Karpas-422 (cell line): Measurements from ENCODE around the gene ANKRD66. TPM values are rescaled to one million over a fixed set of nuclear protein-coding genes. Genes with fewer than 3 reads are reported as not detected.
"Not testable (repeated sequence)": the region's sequence is repeated elsewhere in the genome, so short reads cannot be mapped to it uniquely, and the experiment has no call there.

Source experiments
- DNase-seq: peaks from one replicate; pipeline ENCODE4 v3.0.0-alpha.2; 2015
- H2AFZ ChIP-seq: fragments of 200-600 bp; sonication (generic); 2 replicates; pipeline ENCODE4 v1.6.1; 2014; ENCODE audit warnings: antibody characterized with exemption, low read length, mixed read lengths
- H3K27ac ChIP-seq: fragments of 200-600 bp; sonication (generic); 2 replicates; pipeline ENCODE4 v1.5.1; 2014; ENCODE audit warnings: mild to moderate bottlenecking, low read length, moderate library complexity
- H3K27me3 ChIP-seq: fragments of 200-600 bp; sonication (generic); 2 replicates; pipeline ENCODE4 v1.6.1; 2014; ENCODE audit warnings: low read length, mixed read lengths
- H3K36me3 ChIP-seq: fragments of 200-600 bp; sonication (generic); 2 replicates; pipeline ENCODE4 v1.6.1; 2014; ENCODE audit warnings: low read length, mixed read lengths; ENCODE audit not compliant: insufficient read depth
- H3K4me1 ChIP-seq: fragments of 200-600 bp; sonication (generic); 2 replicates; pipeline ENCODE4 v1.6.1; 2014; ENCODE audit warnings: mild to moderate bottlenecking, low read length, mixed read lengths
- H3K4me2 ChIP-seq: fragments of 200-600 bp; sonication (generic); 2 replicates; pipeline ENCODE4 v1.6.1; 2014; ENCODE audit warnings: low read length, low read depth, mild to moderate bottlenecking; ENCODE audit not compliant: poor library complexity, severe bottlenecking
- H3K4me3 ChIP-seq: fragments of 200-600 bp; sonication (generic); 2 replicates; pipeline ENCODE4 v1.5.1; 2014; ENCODE audit warnings: mild to moderate bottlenecking, antibody characterized with exemption, low read length, mixed read lengths
- H3K79me2 ChIP-seq: fragments of 200-600 bp; sonication (generic); 2 replicates; pipeline ENCODE4 v1.6.1; 2014; ENCODE audit warnings: mild to moderate bottlenecking, low read length, mixed read lengths
- H3K9ac ChIP-seq: fragments of 200-600 bp; sonication (generic); 2 replicates; pipeline ENCODE4 v1.6.0; 2014; ENCODE audit warnings: low read length
- H3K9me2 ChIP-seq: fragments of 200-600 bp; sonication (generic), shearing (Covaris generic); replicated peaks from 2 replicates; pipeline ENCODE4 v1.6.0; 2014; ENCODE audit warnings: mild to moderate bottlenecking, low read length, moderate library complexity; ENCODE audit not compliant: insufficient read depth
- H3K9me3 ChIP-seq: fragments of 300-700, 200-600 bp; sonication (generic); 2 replicates; pipeline ENCODE4 v1.6.1; 2014; ENCODE audit warnings: low read length, mixed read lengths
- H4K20me1 ChIP-seq: fragments of 200-600 bp; sonication (generic); 2 replicates; pipeline ENCODE4 v1.6.1; 2014; ENCODE audit warnings: mild to moderate bottlenecking, antibody characterized with exemption, low read length, low read depth; ENCODE audit not compliant: insufficient read depth
- total RNA-seq: library from RNA; depleted of rRNA; stranded (reverse); fragments of >200 nt; shearing (Covaris generic); gene quantifications from 2 replicates; pipeline ENCODE4 v1.2.3, GENCODE V29; 2014; ENCODE audit warnings: low replicate concordance

Gene ANKRD66
- total RNA-seq, 1 experiment from 2014 or later, result not detected

DNA sequence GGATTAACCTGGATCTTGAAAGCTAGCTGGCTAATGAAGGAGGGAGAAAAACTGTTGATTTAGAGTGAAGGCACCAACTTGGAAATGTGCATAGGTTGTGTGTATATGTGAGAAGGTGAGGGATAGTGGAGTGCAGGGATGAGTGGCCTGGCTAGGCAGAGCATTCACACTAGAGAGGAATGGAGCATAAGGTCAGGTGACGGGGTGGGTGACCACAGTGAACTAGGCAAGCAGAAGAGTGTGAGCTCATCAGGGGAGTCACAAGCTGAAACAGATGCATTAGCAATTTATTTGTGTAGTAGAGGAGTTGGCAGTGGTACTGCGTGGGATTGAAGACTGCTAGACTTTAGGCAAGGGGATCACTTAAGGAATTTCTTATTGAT, 10.5 kb downstream of the ANKRD66 start:
- no peaks in the 10 kb centered on the region for H3K36me3 ChIP-seq
- H4K20me1 ChIP-seq, result no peaks in the 10 kb centered on the region
- no peak overlapping the region for H3K4me2 ChIP-seq
- H3K79me2 ChIP-seq, result no peaks in the 10 kb centered on the region
- no peak overlapping the region for H3K4me3 ChIP-seq
- no peaks in the 10 kb centered on the region for H3K9me3 ChIP-seq
- no peak overlapping the region for H2AFZ ChIP-seq
- no peak overlapping the region for H3K9ac ChIP-seq
- no peak for DNase-seq
- no peak overlapping the region for H3K27ac ChIP-seq
- peaks cover 17% of the 10 kb centered on the region for H3K4me1 ChIP-seq
- H3K27me3 ChIP-seq, result no peaks in the 10 kb centered on the region
- no peaks in the 10 kb centered on the region for H3K9me2 ChIP-seq

DNA sequence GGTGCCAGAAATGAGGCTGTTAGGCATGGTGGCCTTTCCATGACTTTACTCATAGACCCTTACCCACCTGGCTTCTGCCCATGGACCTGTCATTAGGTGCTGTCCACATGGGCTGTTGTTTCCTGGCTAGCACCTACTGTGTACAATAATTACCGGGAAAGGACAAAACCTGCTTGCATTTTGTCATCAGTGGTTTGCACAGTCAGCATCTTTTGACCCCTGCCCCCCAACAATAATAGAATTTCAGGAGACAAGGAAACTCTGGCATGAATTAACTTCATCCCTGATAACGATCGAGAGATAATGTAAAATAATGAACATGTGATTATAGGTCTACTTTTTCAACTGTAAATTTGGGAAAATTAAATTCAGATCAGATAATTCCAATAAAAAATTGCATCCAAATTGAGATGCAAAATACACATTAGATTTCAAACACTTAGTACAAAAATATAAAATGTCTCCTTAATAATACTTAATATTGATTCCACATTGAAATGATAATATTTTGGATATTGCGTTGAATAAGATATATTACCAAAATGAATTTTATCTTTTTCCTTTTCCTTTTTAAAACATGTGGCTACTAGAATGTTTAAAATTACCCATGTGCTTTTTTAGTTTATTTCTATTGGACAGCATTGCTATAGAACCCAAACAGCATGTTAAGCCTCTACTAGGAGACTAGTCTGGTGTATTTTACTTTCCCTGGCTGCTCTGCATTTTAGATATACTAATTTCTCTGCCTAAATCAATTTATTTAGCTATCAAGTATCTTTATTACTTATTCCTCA, 12.4 kb downstream of the ANKRD66 start:
- Histone ChIP-seq H3K9me3 (no peaks in the 10 kb centered on the region), H3K79me2 (no peaks in the 10 kb centered on the region), H3K36me3 (no peaks in the 10 kb centered on the region), H3K27ac (no peak overlapping the region), H3K27me3 (no peaks in the 10 kb centered on the region), H4K20me1 (no peaks in the 10 kb centered on the region), H3K9me2 (no peaks in the 10 kb centered on the region), H2AFZ (no peak overlapping the region), H3K9ac (no peak overlapping the region), H3K4me3 (no peak overlapping the region), H3K4me2 (no peak overlapping the region), H3K4me1 (peaks cover 17% of the 10 kb centered on the region)
- no peak for DNase-seq

DNA sequence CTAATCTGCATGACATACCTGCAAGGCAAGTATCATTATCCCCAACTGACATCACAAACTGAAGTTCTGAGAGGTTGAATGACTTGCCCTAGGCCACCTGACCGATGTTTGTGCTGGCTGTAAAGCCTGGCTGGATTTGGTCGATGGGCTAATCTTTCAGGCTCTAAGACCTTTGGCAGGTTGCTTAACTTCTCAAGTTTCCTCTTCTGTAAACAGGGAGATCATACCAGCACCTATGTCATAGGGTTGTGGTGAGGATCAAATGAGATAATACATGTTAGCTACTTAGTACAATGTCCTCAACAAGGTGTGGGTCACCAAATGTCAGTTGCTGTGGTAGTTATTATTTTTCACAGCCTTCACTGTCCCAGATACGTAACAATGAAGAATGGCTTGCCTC, 14.2 kb downstream of the ANKRD66 start:
- H3K79me2 ChIP-seq, result no peaks in the 10 kb centered on the region
- H3K36me3 ChIP-seq, result no peaks in the 10 kb centered on the region
- H3K9ac ChIP-seq, result no peak overlapping the region
- no peaks in the 10 kb centered on the region for H3K27me3 ChIP-seq
- H3K4me2 ChIP-seq, result no peak overlapping the region
- H3K4me3 ChIP-seq, result no peak overlapping the region
- no peaks in the 10 kb centered on the region for H3K9me3 ChIP-seq
- H4K20me1 ChIP-seq, result no peaks in the 10 kb centered on the region
- H3K27ac ChIP-seq, result no peak overlapping the region
- no peaks in the 10 kb centered on the region for H3K9me2 ChIP-seq
- DNase-seq, result no peak
- H3K4me1 ChIP-seq, result peaks cover 10% of the 10 kb centered on the region
- no peak overlapping the region for H2AFZ ChIP-seq

- H3K27me3 ChIP-seq, result no peaks in the 10 kb centered on the region
- no peaks in the 10 kb centered on the region for H3K79me2 ChIP-seq
- no peaks in the 10 kb centered on the region for H3K9me2 ChIP-seq
- H2AFZ ChIP-seq, result no peak overlapping the region
- no peaks in the 10 kb centered on the region for H4K20me1 ChIP-seq
- DNase-seq, result no peak
- no peak overlapping the region for H3K9ac ChIP-seq
- H3K4me3 ChIP-seq, result no peak overlapping the region
- H3K4me1 ChIP-seq, result no peaks in the 10 kb centered on the region
- no peaks in the 10 kb centered on the region for H3K36me3 ChIP-seq
- H3K9me3 ChIP-seq, result no peaks in the 10 kb centered on the region
- no peak overlapping the region for H3K27ac ChIP-seq
- H3K4me2 ChIP-seq, result no peak overlapping the region
Measured at GRCh38 chr6:46763466-46763865, 16.7 kb downstream of the ANKRD66 start.

- not testable (repeated sequence) for H3K36me3 ChIP-seq, H3K27ac ChIP-seq, H3K9me2 ChIP-seq, H3K27me3 ChIP-seq, H4K20me1 ChIP-seq, H3K9me3 ChIP-seq, H2AFZ ChIP-seq, H3K4me2 ChIP-seq, H3K79me2 ChIP-seq, H3K9ac ChIP-seq, DNase-seq, H3K4me1 ChIP-seq, H3K4me3 ChIP-seq
Measured at GRCh38 chr6:46764280-46764679, 17.5 kb downstream of the ANKRD66 start.

- H4K20me1 ChIP-seq, result no peaks in the 10 kb centered on the region
- H3K79me2 ChIP-seq, result no peaks in the 10 kb centered on the region
- no peaks in the 10 kb centered on the region for H3K4me1 ChIP-seq
- H2AFZ ChIP-seq, result no peak overlapping the region
- no peaks in the 10 kb centered on the region for H3K9me2 ChIP-seq
- H3K27me3 ChIP-seq, result no peaks in the 10 kb centered on the region
- H3K4me2 ChIP-seq, result no peak overlapping the region
- H3K36me3 ChIP-seq, result no peaks in the 10 kb centered on the region
- no peak overlapping the region for H3K27ac ChIP-seq
- H3K9me3 ChIP-seq, result no peaks in the 10 kb centered on the region
- H3K4me3 ChIP-seq, result no peak overlapping the region
- DNase-seq, result no peak
- H3K9ac ChIP-seq, result no peak overlapping the region
Measured at GRCh38 chr6:46764961-46765360, 18.2 kb downstream of the ANKRD66 start.

DNA sequence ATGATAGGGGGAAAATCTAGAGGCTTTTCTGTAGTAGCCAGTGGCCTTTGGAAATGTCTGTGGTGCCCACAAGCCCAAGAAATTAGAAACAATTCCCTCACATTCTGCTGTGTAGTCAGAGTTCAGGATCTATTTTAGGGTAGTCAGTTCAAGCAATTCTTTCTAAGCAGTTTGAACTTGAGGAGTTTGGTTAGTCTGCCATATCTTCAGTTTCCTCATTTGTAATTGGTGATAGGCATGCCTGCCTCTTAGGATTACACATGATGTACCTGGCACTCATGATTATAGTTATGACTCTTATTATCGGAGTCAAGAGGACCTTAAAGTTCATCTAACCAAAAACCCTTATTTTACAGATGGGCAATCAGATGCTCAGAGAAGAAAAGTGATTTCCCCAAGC, 25.3 kb downstream of the ANKRD66 start:
- Histone ChIP-seq H3K4me1 (peaks cover 26% of the 10 kb centered on the region), H3K9ac (no peak overlapping the region), H2AFZ (no peak overlapping the region), H4K20me1 (no peaks in the 10 kb centered on the region), H3K79me2 (no peaks in the 10 kb centered on the region), H3K27ac (no peak overlapping the region), H3K9me2 (no peaks in the 10 kb centered on the region), H3K27me3 (no peaks in the 10 kb centered on the region), H3K4me2 (peak overlapping the region; percentile 68), H3K9me3 (no peaks in the 10 kb centered on the region), H3K36me3 (no peaks in the 10 kb centered on the region), H3K4me3 (no peak overlapping the region)
- DNase-seq, result no peak

DNA sequence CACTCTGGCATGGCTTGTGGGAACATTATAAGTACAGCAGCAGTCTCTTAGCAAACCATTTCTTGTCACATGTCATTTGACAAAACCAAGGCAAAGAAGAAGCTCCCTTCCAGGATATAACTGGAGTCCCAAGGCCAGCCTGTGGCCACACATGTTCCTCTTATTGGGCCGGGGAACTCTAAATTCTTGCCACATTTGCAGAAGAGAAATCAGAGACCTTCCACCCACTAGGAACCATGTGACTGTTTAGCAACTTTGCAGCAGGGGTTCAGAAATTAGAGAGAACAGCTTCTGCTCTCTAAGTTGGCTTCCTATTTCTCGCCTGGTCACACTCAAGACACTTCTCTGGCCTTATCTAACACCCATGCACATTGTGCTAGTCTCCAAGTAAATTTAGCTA, 26.0 kb downstream of the ANKRD66 start:
- Histone ChIP-seq H3K4me2 (peak overlapping the region; percentile 68), H3K9me2 (no peaks in the 10 kb centered on the region), H3K36me3 (no peaks in the 10 kb centered on the region), H3K27ac (peak overlapping the region; percentile 56; the same call in 1 of the 2 replicates), H3K9ac (peak overlapping the region; percentile 1; the same call in 1 of the 2 replicates), H4K20me1 (no peaks in the 10 kb centered on the region), H2AFZ (peak overlapping the region; percentile 47; the same call in 1 of the 2 replicates), H3K4me1 (peaks cover 26% of the 10 kb centered on the region), H3K9me3 (no peaks in the 10 kb centered on the region), H3K4me3 (peak overlapping the region; percentile 5; the same call in 1 of the 2 replicates), H3K27me3 (no peaks in the 10 kb centered on the region), H3K79me2 (no peaks in the 10 kb centered on the region)
- peak; percentile 62 for DNase-seq
